Measurements from ENCODE around the gene GALNTL6. TPM values are rescaled to one million over a fixed set of nuclear protein-coding genes. Genes with fewer than 3 reads are reported as not detected.

The GALNTL6 gene
- total and polyA plus RNA-seq, 2 donors (not counting 3 experiments of a cell fraction or from before 2014, with no cell fraction given) = not detected

- no peak overlapping the region for H3K4me2 ChIP-seq (ENCODE audit: insufficient read depth, low read length)
- TF ChIP-seq CTCF (IDR thresholded peaks at IDR 0.05; ENCODE audit: extremely low read depth in 1 of 2, insufficient read depth in 1 of 2, low read depth in 1 of 2, low read length in 2 of 2) (no peak), JUN (IDR thresholded peaks at IDR 0.05; ENCODE audit: borderline replicate concordance, insufficient read depth, insufficient read length, low read depth) (no peak), POLR2A (IDR thresholded peaks at IDR 0.05; ENCODE audit: low read depth, low read length) (no peak), EZH2 (IDR thresholded peaks at IDR 0.05; ENCODE audit: borderline replicate concordance, low read depth, low read length, severe bottlenecking) (no peak), POLR2AphosphoS5 (IDR thresholded peaks at IDR 0.05; ENCODE audit: insufficient read depth, low read depth, low read length) (no peak), MAX (IDR thresholded peaks at IDR 0.05; ENCODE audit: insufficient read depth, insufficient read length) (no peak), GATA2 (IDR thresholded peaks at IDR 0.05; ENCODE audit: insufficient read depth, insufficient read length, low read depth, low read length) (no peak), MYC (IDR thresholded peaks at IDR 0.05; ENCODE audit: low read depth, low read length) (no peak), FOS (IDR thresholded peaks at IDR 0.05; ENCODE audit: borderline replicate concordance, insufficient read depth, low read length) (no peak)
- H3K36me3 ChIP-seq (ENCODE audit: control insufficient read depth in 2 of 2, extremely low read depth in 1 of 2, insufficient read depth in 2 of 2, low read length in 2 of 2) = no peaks in the 10 kb centered on the region
- no peaks in the 10 kb centered on the region for H3K4me1 ChIP-seq (ENCODE audit: control insufficient read depth, extremely low read depth, insufficient read depth, low read length)
- no peaks in the 10 kb centered on the region for H3K79me2 ChIP-seq (ENCODE audit: control insufficient read depth, insufficient read depth, low read length)
- H3K27me3 ChIP-seq (ENCODE audit: control insufficient read depth in 2 of 2, insufficient read depth in 2 of 2, low read length in 2 of 2) = no peaks in the 10 kb centered on the region
- DNase-seq (ENCODE audit: low read depth, low spot score) (no peak), FAIRE-seq (no peak)
- H3K27ac ChIP-seq (ENCODE audit: insufficient read depth, low read depth, low read length) = no peak overlapping the region
- H3K9me1 ChIP-seq (replicated peaks; ENCODE audit: control insufficient read depth, extremely low read depth, insufficient read depth, low read length) = no peaks in the 10 kb centered on the region
- H4K20me1 ChIP-seq (replicated peaks; ENCODE audit: control insufficient read depth, extremely low read depth, insufficient read depth, low read length) = no peaks in the 10 kb centered on the region
- POLR2A ChIA-PET = no interaction called here
- peaks cover 2% of the 10 kb centered on the region for H3K9me3 ChIP-seq (replicated peaks; ENCODE audit: control insufficient read depth, insufficient read depth, low read length)
- dilution Hi-C loops (cut with MboI; ENCODE audit: extremely low pct_ligation_motif_present, low sequenced_read_pairs) = no loop called here
- intact Hi-C loops (cut with micrococcal nuclease) = no loop called here
- no TSS peak for BruUV-seq (replicated peaks)
- no peak overlapping the region for H2AFZ ChIP-seq (ENCODE audit: low read depth, low read length)
- no peak overlapping the region for H3K4me3 ChIP-seq (replicated peaks in 1 of 3; ENCODE audit: insufficient read depth in 1 of 3, low read depth in 1 of 3, low read length in 3 of 3)
- H3K9ac ChIP-seq (replicated peaks; ENCODE audit: extremely low read depth, insufficient read depth, low read length) = no peak overlapping the region
- CTCF ChIA-PET = no interaction called here
Measured at GRCh38 chr4:172680691-172681090, 867.5 kb downstream of the GALNTL6 start.

Measured in endothelial cell of umbilical vein (primary cell).